Astrocyte (in vitro differentiated cells and primary cell): ENCODE data around the gene IFNL2.

ENCODE experiments used
- EZH2 ChIP-seq: IDR thresholded peaks from 2 replicates; pipeline ENCODE4 v1.6.1; 2012; ENCODE audit warnings: mild to moderate bottlenecking, low read length, inconsistent platforms; ENCODE audit not compliant: insufficient read depth
- TF ChIP-seq, protein P1 (sequence below): IDR thresholded peaks from 2 replicates; pipeline ENCODE4 v1.5.1; 2011; ENCODE audit warnings: low read depth, mild to moderate bottlenecking, inconsistent platforms, low read length, moderate library complexity; ENCODE audit not compliant: insufficient read depth

GRCh38 chr19:39224910-39225309 is 43.3 kb upstream of the IFNL2 start:
- TF ChIP-seq EZH2, result no peak
- TF ChIP-seq, protein P1, sequence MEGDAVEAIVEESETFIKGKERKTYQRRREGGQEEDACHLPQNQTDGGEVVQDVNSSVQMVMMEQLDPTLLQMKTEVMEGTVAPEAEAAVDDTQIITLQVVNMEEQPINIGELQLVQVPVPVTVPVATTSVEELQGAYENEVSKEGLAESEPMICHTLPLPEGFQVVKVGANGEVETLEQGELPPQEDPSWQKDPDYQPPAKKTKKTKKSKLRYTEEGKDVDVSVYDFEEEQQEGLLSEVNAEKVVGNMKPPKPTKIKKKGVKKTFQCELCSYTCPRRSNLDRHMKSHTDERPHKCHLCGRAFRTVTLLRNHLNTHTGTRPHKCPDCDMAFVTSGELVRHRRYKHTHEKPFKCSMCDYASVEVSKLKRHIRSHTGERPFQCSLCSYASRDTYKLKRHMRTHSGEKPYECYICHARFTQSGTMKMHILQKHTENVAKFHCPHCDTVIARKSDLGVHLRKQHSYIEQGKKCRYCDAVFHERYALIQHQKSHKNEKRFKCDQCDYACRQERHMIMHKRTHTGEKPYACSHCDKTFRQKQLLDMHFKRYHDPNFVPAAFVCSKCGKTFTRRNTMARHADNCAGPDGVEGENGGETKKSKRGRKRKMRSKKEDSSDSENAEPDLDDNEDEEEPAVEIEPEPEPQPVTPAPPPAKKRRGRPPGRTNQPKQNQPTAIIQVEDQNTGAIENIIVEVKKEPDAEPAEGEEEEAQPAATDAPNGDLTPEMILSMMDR, result no peak
